PC-3 (cell line): ENCODE data around the gene HID1. TPM values are rescaled to one million over a fixed set of nuclear protein-coding genes. Genes with fewer than 3 reads are reported as not detected.
"Not testable (repeated sequence)": the region's sequence is repeated elsewhere in the genome, so short reads cannot be mapped to it uniquely, and the experiment has no call there.

Source experiments
- ATAC-seq: fragments of 200-7000 bp; cut with Tn5 transposase; 2 replicates; pipeline ENCODE4 v1.9.1; 2020; ENCODE audit warnings: mild to moderate bottlenecking, moderate library complexity
- BruUV-seq: library from RNA; stranded (reverse); fragments of 400-500 nt; replicated peaks from 2 replicates; lab custom pipeline; 2021; lab: Mats Ljungman, UMichigan
- CTCF ChIA-PET: fragments of 300-600 bp; sonication (Branson Sonifier 250); formaldehyde crosslinking; loops from one replicate; lab custom pipeline; 2022; ENCODE audit warnings: antibody characterized with exemption; lab: Charles Lee
- POLR2A ChIA-PET: fragments of 300-600 bp; sonication (Branson Sonifier 250); formaldehyde crosslinking; loops from one replicate; lab custom pipeline; 2022; ENCODE audit warnings: antibody characterized with exemption; ENCODE audit not compliant: unreplicated experiment; lab: Charles Lee
- DNase-seq: peaks from one replicate; pipeline ENCODE4 v3.0.0-alpha.2; 2015
- H2AFZ ChIP-seq: fragments of 300-600 bp; sonication (generic); 2 replicates; pipeline ENCODE4 v1.6.0; 2016; ENCODE audit warnings: antibody characterized with exemption, low read length
- H3F3A ChIP-seq: fragments of 300-600 bp; sonication (generic); one replicate; pipeline ENCODE4 v1.6.0; 2017; ENCODE audit warnings: antibody characterized with exemption, low read length, control low read depth, mild to moderate bottlenecking; ENCODE audit not compliant: unreplicated experiment
- H3K27ac ChIP-seq: fragments of 300-600 bp; sonication (generic); 2 replicates; pipeline ENCODE4 v1.5.1; 2016; ENCODE audit warnings: mild to moderate bottlenecking, low read length
- H3K27me3 ChIP-seq: fragments of 300-600 bp; sonication (generic); 2 replicates; pipeline ENCODE4 v1.6.1; 2016; ENCODE audit warnings: low read length, mixed read lengths
- H3K36me3 ChIP-seq: fragments of 300-600 bp; sonication (generic); 2 replicates; pipeline ENCODE4 v1.6.1; 2016; ENCODE audit warnings: low read depth, mixed run types, low read length, mixed read lengths
- H3K4me1 ChIP-seq: fragments of 300-600 bp; sonication (generic); 2 replicates; pipeline ENCODE4 v1.5.1; 2016; ENCODE audit warnings: low read length; ENCODE audit not compliant: insufficient read depth
- H3K4me2 ChIP-seq: fragments of 300-600 bp; sonication (generic); 2 replicates; pipeline ENCODE4 v1.6.0; 2016; ENCODE audit warnings: low read length
- H3K4me3 ChIP-seq: fragments of 300-600 bp; sonication (generic); 2 replicates; pipeline ENCODE4 v1.5.1; 2016; ENCODE audit warnings: mild to moderate bottlenecking, low read length, mixed read lengths
- H3K79me2 ChIP-seq: fragments of 300-600 bp; sonication (generic); 2 replicates; pipeline ENCODE4 v1.6.1; 2017; ENCODE audit warnings: low read length, mixed read lengths
- H3K9ac ChIP-seq: fragments of 300-600 bp; sonication (generic); 2 replicates; pipeline ENCODE4 v1.6.0; 2016; ENCODE audit warnings: mild to moderate bottlenecking, low read length
- H3K9me2 ChIP-seq: fragments of 300-600 bp; sonication (generic); replicated peaks from 2 replicates; pipeline ENCODE4 v1.6.1; 2016; ENCODE audit warnings: mixed run types, low read length, mixed read lengths
- H3K9me3 ChIP-seq: fragments of 300-600 bp; sonication (generic); 2 replicates; pipeline ENCODE4 v1.6.1; 2016; ENCODE audit warnings: low read length, mixed read lengths
- H4K20me1 ChIP-seq: fragments of 300-600 bp; sonication (generic); 2 replicates; pipeline ENCODE4 v1.6.1; 2016; ENCODE audit warnings: low read length, mixed read lengths
- EZH2 ChIP-seq: fragments of 300-600 bp; sonication (generic); IDR thresholded peaks from one replicate; pipeline ENCODE4 v1.6.1; 2017; ENCODE audit warnings: antibody characterized with exemption, mild to moderate bottlenecking, low read length; ENCODE audit not compliant: unreplicated experiment
- EZH2phosphoT487 ChIP-seq: fragments of 300-600 bp; sonication (generic); IDR thresholded peaks from 2 replicates; pipeline ENCODE4 v1.6.1; 2018; ENCODE audit warnings: mild to moderate bottlenecking, antibody characterized with exemption, low read length, borderline replicate concordance
- intact Hi-C: fragments of 100-400 bp; cut with micrococcal nuclease; formaldehyde crosslinking; loops from 2 replicates; pipeline ENCODE4 v1.9.0; 2023
- total RNA-seq: library from RNA; depleted of rRNA; stranded (reverse); fragments of >200 nt; gene quantifications from 2 replicates; pipeline ENCODE4 v1.2.3, GENCODE V29; 2014
- TF ChIP-seq, protein P1 (sequence below): fragments of 300-600 bp; sonication (generic); conservative IDR thresholded peaks from 2 replicates; pipeline ENCODE4 v1.5.1; 2017; ENCODE audit warnings: antibody characterized with exemption, low read depth, mild to moderate bottlenecking, low read length

HID1 gene
- total RNA-seq, 1 experiment from 2014 or later = 40.6 TPM

DNA sequence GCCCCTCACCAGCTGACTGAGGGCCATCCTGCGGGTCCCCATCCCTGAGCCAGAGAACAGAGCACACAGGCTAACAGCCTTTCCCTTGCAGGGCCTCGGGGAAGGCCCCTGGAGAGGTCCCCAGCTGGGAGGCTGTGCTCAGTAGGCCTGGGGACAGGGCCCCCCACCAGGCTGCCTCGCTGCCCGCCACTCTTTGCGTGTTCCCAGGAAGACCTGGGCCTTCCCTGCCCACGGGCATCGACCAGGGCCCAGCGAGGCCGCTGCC lies 785 bp downstream of the HID1 start:
- DNase-seq = no peak
- Histone ChIP-seq H3K9ac (peak overlapping the region; percentile 47), H4K20me1 (no peaks in the 10 kb centered on the region), H3K79me2 (peaks cover 21% of the 10 kb centered on the region), H3K4me1 (peaks cover 36% of the 10 kb centered on the region), H3K36me3 (no peaks in the 10 kb centered on the region), H3K27me3 (no peaks in the 10 kb centered on the region), H3F3A (no peaks in the 10 kb centered on the region), H3K4me2 (peak overlapping the region; percentile 96), H3K27ac (peak overlapping the region; percentile 15; the same call in 1 of the 2 replicates), H3K9me2 (no peaks in the 10 kb centered on the region), H3K4me3 (peak overlapping the region; percentile 90), H3K9me3 (no peaks in the 10 kb centered on the region), H2AFZ (peak overlapping the region; percentile 87)
- ChIA-PET CTCF (interaction anchor here (0.5 to 1.2 kb wide), 2 partner anchors 14 to 81 kb away, joined by 3 to 5 read pairs; no protein-coding TSS in a partner anchor), POLR2A (interaction anchor here (1.0 to 1.5 kb wide), 3 partner anchors 11 to 20 kb away, joined by 3 to 11 read pairs (median 4); partner anchors contain the start of gene CDR2L)
- no peak; the same call in 1 of the 2 replicates for ATAC-seq
- intact Hi-C loops = loop anchor here (2.0 kb wide), 1 partner anchor 63 kb away; no protein-coding TSS in a partner anchor
- no TSS peak for BruUV-seq
- TF ChIP-seq EZH2 (no peak), EZH2phosphoT487 (no peak)
- TF ChIP-seq, protein P1, sequence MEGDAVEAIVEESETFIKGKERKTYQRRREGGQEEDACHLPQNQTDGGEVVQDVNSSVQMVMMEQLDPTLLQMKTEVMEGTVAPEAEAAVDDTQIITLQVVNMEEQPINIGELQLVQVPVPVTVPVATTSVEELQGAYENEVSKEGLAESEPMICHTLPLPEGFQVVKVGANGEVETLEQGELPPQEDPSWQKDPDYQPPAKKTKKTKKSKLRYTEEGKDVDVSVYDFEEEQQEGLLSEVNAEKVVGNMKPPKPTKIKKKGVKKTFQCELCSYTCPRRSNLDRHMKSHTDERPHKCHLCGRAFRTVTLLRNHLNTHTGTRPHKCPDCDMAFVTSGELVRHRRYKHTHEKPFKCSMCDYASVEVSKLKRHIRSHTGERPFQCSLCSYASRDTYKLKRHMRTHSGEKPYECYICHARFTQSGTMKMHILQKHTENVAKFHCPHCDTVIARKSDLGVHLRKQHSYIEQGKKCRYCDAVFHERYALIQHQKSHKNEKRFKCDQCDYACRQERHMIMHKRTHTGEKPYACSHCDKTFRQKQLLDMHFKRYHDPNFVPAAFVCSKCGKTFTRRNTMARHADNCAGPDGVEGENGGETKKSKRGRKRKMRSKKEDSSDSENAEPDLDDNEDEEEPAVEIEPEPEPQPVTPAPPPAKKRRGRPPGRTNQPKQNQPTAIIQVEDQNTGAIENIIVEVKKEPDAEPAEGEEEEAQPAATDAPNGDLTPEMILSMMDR = no peak

DNA sequence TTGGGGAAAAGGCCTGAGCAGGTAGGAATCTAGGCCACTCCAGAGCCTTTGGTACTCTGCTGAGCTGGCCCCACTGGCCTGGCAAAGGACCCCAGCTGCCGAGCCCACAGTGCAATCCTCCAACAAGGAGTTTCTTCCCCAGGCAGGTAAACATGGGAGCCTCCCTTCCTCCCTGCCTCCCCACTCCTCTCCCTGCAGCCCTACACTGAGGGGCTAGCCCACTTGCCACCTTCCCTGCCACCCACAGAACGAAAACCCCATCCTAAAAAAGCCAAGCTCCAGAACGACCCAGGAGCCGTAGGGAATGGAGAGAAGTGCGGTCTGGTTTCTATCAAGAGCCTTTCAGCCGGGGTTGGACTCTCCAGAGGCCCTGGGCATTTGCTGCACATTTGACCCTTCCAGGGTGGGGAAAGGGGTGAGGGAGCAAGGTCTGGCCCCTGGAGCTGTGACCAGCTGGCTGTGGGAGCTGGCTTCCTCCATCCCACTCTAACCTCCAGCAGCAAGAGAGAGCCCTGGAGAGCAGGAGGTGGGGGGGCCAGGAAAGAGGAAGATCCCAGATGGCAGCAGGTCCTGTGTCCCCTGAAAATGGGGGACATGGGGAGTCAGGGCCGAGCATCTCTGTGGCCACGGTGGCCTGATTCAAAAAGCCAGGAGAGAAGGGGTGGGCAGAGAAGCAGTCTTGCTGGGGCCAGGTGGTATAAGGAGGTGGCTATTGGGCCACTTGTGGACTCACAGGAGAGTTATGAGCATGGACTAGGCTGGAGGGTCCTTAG lies 1.3 kb downstream of the HID1 start:
- peak overlapping the region; percentile 96 for H3K4me2 ChIP-seq
- H3F3A ChIP-seq = no peaks in the 10 kb centered on the region
- ATAC-seq = peak; percentile 0; the same call in 1 of the 2 replicates
- H3K9me3 ChIP-seq = no peaks in the 10 kb centered on the region
- no peaks in the 10 kb centered on the region for H3K36me3 ChIP-seq
- peak overlapping the region; percentile 47 for H3K9ac ChIP-seq
- intact Hi-C loops = no loop called here
- POLR2A ChIA-PET = interaction anchor here (1.0 to 1.5 kb wide), 3 partner anchors 11 to 20 kb away, joined by 3 to 11 read pairs (median 4); partner anchors contain the start of gene CDR2L
- peaks cover 21% of the 10 kb centered on the region for H3K79me2 ChIP-seq
- H4K20me1 ChIP-seq = no peaks in the 10 kb centered on the region
- BruUV-seq = TSS peak; percentile 38
- H3K9me2 ChIP-seq = no peaks in the 10 kb centered on the region
- H3K27me3 ChIP-seq = no peaks in the 10 kb centered on the region
- DNase-seq = no peak
- no peak for TF ChIP-seq EZH2
- TF ChIP-seq, protein P1 = no peak
- TF ChIP-seq EZH2phosphoT487 = no peak
- H3K4me1 ChIP-seq = peaks cover 36% of the 10 kb centered on the region
- CTCF ChIA-PET = interaction anchor here (0.6 kb wide), 1 partner anchor 12 kb away, joined by 4 read pairs; no protein-coding TSS in a partner anchor
- peak overlapping the region; percentile 15; the same call in 1 of the 2 replicates for H3K27ac ChIP-seq
- peak overlapping the region; percentile 87 for H2AFZ ChIP-seq
- peak overlapping the region; percentile 90 for H3K4me3 ChIP-seq

DNA sequence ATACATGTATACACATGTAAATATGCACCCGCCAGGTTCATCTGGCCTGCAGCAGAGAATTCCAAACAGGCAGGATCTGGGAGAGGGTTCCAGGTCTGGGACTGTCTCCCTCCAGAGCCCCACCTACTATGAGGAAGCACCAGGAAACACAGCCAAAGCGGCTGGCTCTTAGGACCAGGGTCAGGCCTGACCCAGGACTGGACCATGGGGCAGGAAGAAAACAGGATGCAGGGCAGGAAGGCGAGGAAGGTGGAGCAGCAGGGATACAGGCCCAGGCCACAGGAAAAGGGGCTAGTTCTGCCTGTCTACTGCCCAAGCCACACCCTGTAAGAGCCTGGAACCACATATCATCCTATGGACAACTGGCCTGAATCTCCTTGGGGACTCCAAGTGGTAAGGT lies 2.2 kb downstream of the HID1 start:
- peak overlapping the region; percentile 96 for H3K4me2 ChIP-seq
- no peaks in the 10 kb centered on the region for H3K27me3 ChIP-seq
- peaks cover 21% of the 10 kb centered on the region for H3K79me2 ChIP-seq
- intact Hi-C loops = no loop called here
- CTCF ChIA-PET = no interaction called here
- peaks cover 36% of the 10 kb centered on the region for H3K4me1 ChIP-seq
- POLR2A ChIA-PET = no interaction called here
- H3K9me3 ChIP-seq = no peaks in the 10 kb centered on the region
- ATAC-seq = no peak
- TF ChIP-seq, protein P1 = no peak
- TF ChIP-seq EZH2 = no peak
- no peak for TF ChIP-seq EZH2phosphoT487
- H3K27ac ChIP-seq = no peak overlapping the region
- BruUV-seq = no TSS peak
- H4K20me1 ChIP-seq = no peaks in the 10 kb centered on the region
- H3K36me3 ChIP-seq = no peaks in the 10 kb centered on the region
- DNase-seq = no peak
- H2AFZ ChIP-seq = no peak overlapping the region
- no peaks in the 10 kb centered on the region for H3K9me2 ChIP-seq
- H3K9ac ChIP-seq = no peak overlapping the region
- no peak overlapping the region for H3K4me3 ChIP-seq
- H3F3A ChIP-seq = no peaks in the 10 kb centered on the region

GRCh38 chr17:74969501-74969900 lies 3.1 kb downstream of the HID1 start:
- H3K9me2 ChIP-seq, H3K27ac ChIP-seq, intact Hi-C loops, ATAC-seq, H3K9ac ChIP-seq, H3F3A ChIP-seq, POLR2A ChIA-PET, CTCF ChIA-PET, H2AFZ ChIP-seq, H3K27me3 ChIP-seq, H4K20me1 ChIP-seq, H3K4me3 ChIP-seq, H3K4me2 ChIP-seq, H3K36me3 ChIP-seq, DNase-seq, BruUV-seq, H3K9me3 ChIP-seq: not testable (repeated sequence)
- peaks cover 36% of the 10 kb centered on the region for H3K4me1 ChIP-seq
- peaks cover 21% of the 10 kb centered on the region for H3K79me2 ChIP-seq
